WTC11 (cell line): ENCODE results near the gene MAP4. TPM values are rescaled to one million over a fixed set of nuclear protein-coding genes. Genes with fewer than 3 reads are reported as not detected.

Experiments
- KAT7 ChIP-seq: sonication (generic); formaldehyde crosslinking; IDR thresholded peaks from 2 replicates; pipeline ENCODE4 v1.8.1; 2023; ENCODE audit warnings: missing genetic modification reagents, mild to moderate bottlenecking, borderline replicate concordance
- NFATC4 ChIP-seq: fragments of 250-450 bp; sonication (Bioruptor Pico); IDR thresholded peaks from 2 replicates; pipeline ENCODE4 v1.9.0; 2021; ENCODE audit warnings: mild to moderate bottlenecking
- ZNF138 ChIP-seq: sonication (generic); formaldehyde crosslinking; conservative IDR thresholded peaks from 2 replicates; pipeline ENCODE4 v1.8.1; 2022; ENCODE audit warnings: mild to moderate bottlenecking, moderate library complexity, missing genetic modification reagents
- ZNF396 ChIP-seq: fragments of 250-450 bp; sonication (Bioruptor Pico); IDR thresholded peaks from 2 replicates; pipeline ENCODE4 v1.8.0; 2021; ENCODE audit warnings: mild to moderate bottlenecking, moderate library complexity, borderline replicate concordance
- total RNA-seq: library from RNA; stranded (reverse); gene quantifications from 3 replicates; pipeline ENCODE4 v1.2.3, GENCODE V29; 2021
- TF ChIP-seq, protein P1 (sequence below): sonication (generic); formaldehyde crosslinking; conservative IDR thresholded peaks from 2 replicates; pipeline ENCODE4 v1.8.1; 2023; ENCODE audit warnings: mild to moderate bottlenecking, low read depth, missing genetic modification reagents, moderate library complexity
- TF ChIP-seq, protein P2 (sequence below): sonication (generic); formaldehyde crosslinking; IDR thresholded peaks from 2 replicates; pipeline ENCODE4 v1.8.0; 2022; ENCODE audit warnings: mild to moderate bottlenecking, missing genetic modification reagents
- TF ChIP-seq, protein P3 (sequence below): sonication (generic); formaldehyde crosslinking; IDR thresholded peaks from 2 replicates; pipeline ENCODE4 v1.8.0; 2023; ENCODE audit warnings: mild to moderate bottlenecking, missing genetic modification reagents
- TF ChIP-seq, protein P4 (sequence below): fragments of 250-450 bp; sonication (Bioruptor Pico); IDR thresholded peaks from 2 replicates; pipeline ENCODE4 v1.9.0; 2021; ENCODE audit warnings: moderate library complexity, mild to moderate bottlenecking, inconsistent platforms, borderline replicate concordance
- TF ChIP-seq, protein P5 (sequence below): sonication (generic); formaldehyde crosslinking; IDR thresholded peaks from 2 replicates; pipeline ENCODE4 v1.8.1; 2022; ENCODE audit warnings: low read depth, missing genetic modification reagents, borderline replicate concordance
- TF ChIP-seq, protein P6 (sequence below): sonication (generic); formaldehyde crosslinking; IDR thresholded peaks from 2 replicates; pipeline ENCODE4 v1.8.1; 2022; ENCODE audit warnings: missing genetic modification reagents, borderline replicate concordance
- TF ChIP-seq, protein P7 (sequence below): sonication (generic); formaldehyde crosslinking; IDR thresholded peaks from 2 replicates; pipeline ENCODE4 v1.8.0; 2023; ENCODE audit warnings: missing genetic modification reagents, mild to moderate bottlenecking, borderline replicate concordance
- TF ChIP-seq, protein P8 (sequence below): fragments of 250-450 bp; sonication (Bioruptor Pico); IDR thresholded peaks from 2 replicates; pipeline ENCODE4 v2.1.2; 2022; ENCODE audit warnings: mild to moderate bottlenecking, moderate library complexity
- TF ChIP-seq, protein P9 (sequence below): fragments of 200-600 bp; IDR thresholded peaks from 2 replicates; pipeline ENCODE4 v1.8.0; 2022; ENCODE audit warnings: antibody characterized with exemption

MAP4 gene
- total RNA-seq, 1 experiment from 2014 or later: 199 TPM

DNA sequence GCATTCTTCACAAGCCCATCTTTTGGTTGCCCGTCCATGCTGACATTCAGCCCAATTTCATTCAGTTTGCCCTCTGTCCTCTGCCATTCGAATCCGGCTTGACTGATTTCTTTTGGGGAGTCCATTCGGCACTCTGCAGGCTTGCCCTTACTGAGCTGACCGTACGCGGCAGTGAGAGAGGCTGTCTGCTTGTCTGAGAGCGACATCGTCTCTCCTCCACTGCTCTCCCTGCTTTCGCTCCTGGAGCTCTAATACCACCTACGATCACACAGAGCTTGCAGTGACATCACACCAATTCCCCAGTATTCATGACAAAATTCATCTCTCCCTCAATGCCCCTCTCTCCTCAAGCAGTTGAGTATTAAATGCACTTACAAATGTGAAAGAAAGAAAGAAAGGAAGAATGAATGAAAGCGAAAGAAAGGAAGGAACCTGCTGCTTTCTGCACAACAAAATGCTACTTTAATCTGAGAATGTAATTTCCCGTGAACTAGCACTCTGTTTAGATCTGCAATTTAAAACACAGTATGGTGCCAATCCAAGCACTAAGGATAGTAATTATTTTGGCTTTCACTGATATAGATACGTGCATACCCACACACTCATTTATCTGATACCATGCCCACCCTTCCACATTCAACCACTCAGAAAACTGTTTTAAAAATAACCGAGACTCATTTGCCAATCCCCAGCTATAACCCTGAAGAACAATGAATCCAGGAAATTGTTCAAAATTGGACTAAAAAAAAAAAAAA, 123.8 kb downstream of the MAP4 start (continued):
- TF ChIP-seq, protein P1, sequence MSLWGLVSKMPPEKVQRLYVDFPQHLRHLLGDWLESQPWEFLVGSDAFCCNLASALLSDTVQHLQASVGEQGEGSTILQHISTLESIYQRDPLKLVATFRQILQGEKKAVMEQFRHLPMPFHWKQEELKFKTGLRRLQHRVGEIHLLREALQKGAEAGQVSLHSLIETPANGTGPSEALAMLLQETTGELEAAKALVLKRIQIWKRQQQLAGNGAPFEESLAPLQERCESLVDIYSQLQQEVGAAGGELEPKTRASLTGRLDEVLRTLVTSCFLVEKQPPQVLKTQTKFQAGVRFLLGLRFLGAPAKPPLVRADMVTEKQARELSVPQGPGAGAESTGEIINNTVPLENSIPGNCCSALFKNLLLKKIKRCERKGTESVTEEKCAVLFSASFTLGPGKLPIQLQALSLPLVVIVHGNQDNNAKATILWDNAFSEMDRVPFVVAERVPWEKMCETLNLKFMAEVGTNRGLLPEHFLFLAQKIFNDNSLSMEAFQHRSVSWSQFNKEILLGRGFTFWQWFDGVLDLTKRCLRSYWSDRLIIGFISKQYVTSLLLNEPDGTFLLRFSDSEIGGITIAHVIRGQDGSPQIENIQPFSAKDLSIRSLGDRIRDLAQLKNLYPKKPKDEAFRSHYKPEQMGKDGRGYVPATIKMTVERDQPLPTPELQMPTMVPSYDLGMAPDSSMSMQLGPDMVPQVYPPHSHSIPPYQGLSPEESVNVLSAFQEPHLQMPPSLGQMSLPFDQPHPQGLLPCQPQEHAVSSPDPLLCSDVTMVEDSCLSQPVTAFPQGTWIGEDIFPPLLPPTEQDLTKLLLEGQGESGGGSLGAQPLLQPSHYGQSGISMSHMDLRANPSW (CRISPR knock-in tag): no peak
- TF ChIP-seq, protein P2, sequence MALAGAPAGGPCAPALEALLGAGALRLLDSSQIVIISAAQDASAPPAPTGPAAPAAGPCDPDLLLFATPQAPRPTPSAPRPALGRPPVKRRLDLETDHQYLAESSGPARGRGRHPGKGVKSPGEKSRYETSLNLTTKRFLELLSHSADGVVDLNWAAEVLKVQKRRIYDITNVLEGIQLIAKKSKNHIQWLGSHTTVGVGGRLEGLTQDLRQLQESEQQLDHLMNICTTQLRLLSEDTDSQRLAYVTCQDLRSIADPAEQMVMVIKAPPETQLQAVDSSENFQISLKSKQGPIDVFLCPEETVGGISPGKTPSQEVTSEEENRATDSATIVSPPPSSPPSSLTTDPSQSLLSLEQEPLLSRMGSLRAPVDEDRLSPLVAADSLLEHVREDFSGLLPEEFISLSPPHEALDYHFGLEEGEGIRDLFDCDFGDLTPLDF (CRISPR knock-in tag): no peak
- TF ChIP-seq, protein P3, sequence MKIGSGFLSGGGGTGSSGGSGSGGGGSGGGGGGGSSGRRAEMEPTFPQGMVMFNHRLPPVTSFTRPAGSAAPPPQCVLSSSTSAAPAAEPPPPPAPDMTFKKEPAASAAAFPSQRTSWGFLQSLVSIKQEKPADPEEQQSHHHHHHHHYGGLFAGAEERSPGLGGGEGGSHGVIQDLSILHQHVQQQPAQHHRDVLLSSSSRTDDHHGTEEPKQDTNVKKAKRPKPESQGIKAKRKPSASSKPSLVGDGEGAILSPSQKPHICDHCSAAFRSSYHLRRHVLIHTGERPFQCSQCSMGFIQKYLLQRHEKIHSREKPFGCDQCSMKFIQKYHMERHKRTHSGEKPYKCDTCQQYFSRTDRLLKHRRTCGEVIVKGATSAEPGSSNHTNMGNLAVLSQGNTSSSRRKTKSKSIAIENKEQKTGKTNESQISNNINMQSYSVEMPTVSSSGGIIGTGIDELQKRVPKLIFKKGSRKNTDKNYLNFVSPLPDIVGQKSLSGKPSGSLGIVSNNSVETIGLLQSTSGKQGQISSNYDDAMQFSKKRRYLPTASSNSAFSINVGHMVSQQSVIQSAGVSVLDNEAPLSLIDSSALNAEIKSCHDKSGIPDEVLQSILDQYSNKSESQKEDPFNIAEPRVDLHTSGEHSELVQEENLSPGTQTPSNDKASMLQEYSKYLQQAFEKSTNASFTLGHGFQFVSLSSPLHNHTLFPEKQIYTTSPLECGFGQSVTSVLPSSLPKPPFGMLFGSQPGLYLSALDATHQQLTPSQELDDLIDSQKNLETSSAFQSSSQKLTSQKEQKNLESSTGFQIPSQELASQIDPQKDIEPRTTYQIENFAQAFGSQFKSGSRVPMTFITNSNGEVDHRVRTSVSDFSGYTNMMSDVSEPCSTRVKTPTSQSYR (CRISPR knock-in tag): no peak
- TF ChIP-seq NFATC4 (CRISPR knock-in tag): no peak
- TF ChIP-seq, protein P4, sequence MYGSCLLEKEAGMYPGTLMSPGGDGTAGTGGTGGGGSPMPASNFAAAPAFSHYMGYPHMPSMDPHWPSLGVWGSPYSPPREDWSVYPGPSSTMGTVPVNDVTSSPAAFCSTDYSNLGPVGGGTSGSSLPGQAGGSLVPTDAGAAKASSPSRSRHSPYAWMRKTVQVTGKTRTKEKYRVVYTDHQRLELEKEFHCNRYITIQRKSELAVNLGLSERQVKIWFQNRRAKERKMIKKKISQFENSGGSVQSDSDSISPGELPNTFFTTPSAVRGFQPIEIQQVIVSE (CRISPR knock-in tag): no peak
- TF ChIP-seq ZNF396 (CRISPR knock-in tag): no peak
- TF ChIP-seq, protein P5, sequence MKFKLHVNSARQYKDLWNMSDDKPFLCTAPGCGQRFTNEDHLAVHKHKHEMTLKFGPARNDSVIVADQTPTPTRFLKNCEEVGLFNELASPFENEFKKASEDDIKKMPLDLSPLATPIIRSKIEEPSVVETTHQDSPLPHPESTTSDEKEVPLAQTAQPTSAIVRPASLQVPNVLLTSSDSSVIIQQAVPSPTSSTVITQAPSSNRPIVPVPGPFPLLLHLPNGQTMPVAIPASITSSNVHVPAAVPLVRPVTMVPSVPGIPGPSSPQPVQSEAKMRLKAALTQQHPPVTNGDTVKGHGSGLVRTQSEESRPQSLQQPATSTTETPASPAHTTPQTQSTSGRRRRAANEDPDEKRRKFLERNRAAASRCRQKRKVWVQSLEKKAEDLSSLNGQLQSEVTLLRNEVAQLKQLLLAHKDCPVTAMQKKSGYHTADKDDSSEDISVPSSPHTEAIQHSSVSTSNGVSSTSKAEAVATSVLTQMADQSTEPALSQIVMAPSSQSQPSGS (CRISPR knock-in tag): no peak
- TF ChIP-seq, protein P6, sequence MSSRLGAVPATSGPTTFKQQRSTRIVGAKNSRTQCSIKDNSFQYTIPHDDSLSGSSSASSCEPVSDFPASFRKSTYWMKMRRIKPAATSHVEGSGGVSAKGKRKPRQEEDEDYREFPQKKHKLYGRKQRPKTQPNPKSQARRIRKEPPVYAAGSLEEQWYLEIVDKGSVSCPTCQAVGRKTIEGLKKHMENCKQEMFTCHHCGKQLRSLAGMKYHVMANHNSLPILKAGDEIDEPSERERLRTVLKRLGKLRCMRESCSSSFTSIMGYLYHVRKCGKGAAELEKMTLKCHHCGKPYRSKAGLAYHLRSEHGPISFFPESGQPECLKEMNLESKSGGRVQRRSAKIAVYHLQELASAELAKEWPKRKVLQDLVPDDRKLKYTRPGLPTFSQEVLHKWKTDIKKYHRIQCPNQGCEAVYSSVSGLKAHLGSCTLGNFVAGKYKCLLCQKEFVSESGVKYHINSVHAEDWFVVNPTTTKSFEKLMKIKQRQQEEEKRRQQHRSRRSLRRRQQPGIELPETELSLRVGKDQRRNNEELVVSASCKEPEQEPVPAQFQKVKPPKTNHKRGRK: no peak
- TF ChIP-seq, protein P7, sequence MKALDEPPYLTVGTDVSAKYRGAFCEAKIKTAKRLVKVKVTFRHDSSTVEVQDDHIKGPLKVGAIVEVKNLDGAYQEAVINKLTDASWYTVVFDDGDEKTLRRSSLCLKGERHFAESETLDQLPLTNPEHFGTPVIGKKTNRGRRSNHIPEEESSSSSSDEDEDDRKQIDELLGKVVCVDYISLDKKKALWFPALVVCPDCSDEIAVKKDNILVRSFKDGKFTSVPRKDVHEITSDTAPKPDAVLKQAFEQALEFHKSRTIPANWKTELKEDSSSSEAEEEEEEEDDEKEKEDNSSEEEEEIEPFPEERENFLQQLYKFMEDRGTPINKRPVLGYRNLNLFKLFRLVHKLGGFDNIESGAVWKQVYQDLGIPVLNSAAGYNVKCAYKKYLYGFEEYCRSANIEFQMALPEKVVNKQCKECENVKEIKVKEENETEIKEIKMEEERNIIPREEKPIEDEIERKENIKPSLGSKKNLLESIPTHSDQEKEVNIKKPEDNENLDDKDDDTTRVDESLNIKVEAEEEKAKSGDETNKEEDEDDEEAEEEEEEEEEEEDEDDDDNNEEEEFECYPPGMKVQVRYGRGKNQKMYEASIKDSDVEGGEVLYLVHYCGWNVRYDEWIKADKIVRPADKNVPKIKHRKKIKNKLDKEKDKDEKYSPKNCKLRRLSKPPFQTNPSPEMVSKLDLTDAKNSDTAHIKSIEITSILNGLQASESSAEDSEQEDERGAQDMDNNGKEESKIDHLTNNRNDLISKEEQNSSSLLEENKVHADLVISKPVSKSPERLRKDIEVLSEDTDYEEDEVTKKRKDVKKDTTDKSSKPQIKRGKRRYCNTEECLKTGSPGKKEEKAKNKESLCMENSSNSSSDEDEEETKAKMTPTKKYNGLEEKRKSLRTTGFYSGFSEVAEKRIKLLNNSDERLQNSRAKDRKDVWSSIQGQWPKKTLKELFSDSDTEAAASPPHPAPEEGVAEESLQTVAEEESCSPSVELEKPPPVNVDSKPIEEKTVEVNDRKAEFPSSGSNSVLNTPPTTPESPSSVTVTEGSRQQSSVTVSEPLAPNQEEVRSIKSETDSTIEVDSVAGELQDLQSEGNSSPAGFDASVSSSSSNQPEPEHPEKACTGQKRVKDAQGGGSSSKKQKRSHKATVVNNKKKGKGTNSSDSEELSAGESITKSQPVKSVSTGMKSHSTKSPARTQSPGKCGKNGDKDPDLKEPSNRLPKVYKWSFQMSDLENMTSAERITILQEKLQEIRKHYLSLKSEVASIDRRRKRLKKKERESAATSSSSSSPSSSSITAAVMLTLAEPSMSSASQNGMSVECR (CRISPR knock-in tag): no peak
- no peak for TF ChIP-seq KAT7 (CRISPR knock-in tag)
- TF ChIP-seq, protein P8, sequence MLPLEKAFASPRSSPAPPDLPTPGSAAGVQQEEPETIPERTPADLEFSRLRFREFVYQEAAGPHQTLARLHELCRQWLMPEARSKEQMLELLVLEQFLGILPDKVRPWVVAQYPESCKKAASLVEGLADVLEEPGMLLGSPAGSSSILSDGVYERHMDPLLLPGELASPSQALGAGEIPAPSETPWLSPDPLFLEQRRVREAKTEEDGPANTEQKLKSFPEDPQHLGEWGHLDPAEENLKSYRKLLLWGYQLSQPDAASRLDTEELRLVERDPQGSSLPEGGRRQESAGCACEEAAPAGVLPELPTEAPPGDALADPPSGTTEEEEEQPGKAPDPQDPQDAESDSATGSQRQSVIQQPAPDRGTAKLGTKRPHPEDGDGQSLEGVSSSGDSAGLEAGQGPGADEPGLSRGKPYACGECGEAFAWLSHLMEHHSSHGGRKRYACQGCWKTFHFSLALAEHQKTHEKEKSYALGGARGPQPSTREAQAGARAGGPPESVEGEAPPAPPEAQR (CRISPR knock-in tag): no peak
- TF ChIP-seq, protein P9, sequence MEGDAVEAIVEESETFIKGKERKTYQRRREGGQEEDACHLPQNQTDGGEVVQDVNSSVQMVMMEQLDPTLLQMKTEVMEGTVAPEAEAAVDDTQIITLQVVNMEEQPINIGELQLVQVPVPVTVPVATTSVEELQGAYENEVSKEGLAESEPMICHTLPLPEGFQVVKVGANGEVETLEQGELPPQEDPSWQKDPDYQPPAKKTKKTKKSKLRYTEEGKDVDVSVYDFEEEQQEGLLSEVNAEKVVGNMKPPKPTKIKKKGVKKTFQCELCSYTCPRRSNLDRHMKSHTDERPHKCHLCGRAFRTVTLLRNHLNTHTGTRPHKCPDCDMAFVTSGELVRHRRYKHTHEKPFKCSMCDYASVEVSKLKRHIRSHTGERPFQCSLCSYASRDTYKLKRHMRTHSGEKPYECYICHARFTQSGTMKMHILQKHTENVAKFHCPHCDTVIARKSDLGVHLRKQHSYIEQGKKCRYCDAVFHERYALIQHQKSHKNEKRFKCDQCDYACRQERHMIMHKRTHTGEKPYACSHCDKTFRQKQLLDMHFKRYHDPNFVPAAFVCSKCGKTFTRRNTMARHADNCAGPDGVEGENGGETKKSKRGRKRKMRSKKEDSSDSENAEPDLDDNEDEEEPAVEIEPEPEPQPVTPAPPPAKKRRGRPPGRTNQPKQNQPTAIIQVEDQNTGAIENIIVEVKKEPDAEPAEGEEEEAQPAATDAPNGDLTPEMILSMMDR: no peak
- no peak for TF ChIP-seq ZNF138 (CRISPR knock-in tag)
